Testis (tissue), 2 donors: Measurements from ENCODE around the gene FARP1.

Experiments
- CTCF ChIP-seq, 3 experiments: fragments of 450-650 bp in 2 of 3; fragments of 200-600 bp in 1 of 3; sonication (generic) in 1 of 3; IDR thresholded peaks; one replicate each; pipeline ENCODE4 v1.5.1; 2016 to 2019; ENCODE audit warnings: antibody characterized with exemption in 3 of 3, mild to moderate bottlenecking in 2 of 3, moderate library complexity in 1 of 3
- POLR2A ChIP-seq: fragments of 450-650 bp; IDR thresholded peaks from one replicate; pipeline ENCODE4 v1.6.1; 2017; ENCODE audit warnings: antibody characterized with exemption, mild to moderate bottlenecking, moderate library complexity

GRCh38 chr13:98169331-98169730 is 26.4 kb downstream of the FARP1 start:
- no peak for TF ChIP-seq CTCF (IDR thresholded peaks at IDR 0.05)
- no peak for TF ChIP-seq POLR2A
